PC-3 (cell line): Measurements from ENCODE around the gene GALNT3. TPM values are rescaled to one million over a fixed set of nuclear protein-coding genes. Genes with fewer than 3 reads are reported as not detected.

Experiments
- ATAC-seq: fragments of 200-7000 bp; cut with Tn5 transposase; 2 replicates; pipeline ENCODE4 v1.9.1; 2020; ENCODE audit warnings: mild to moderate bottlenecking, moderate library complexity
- BruUV-seq: library from RNA; stranded (reverse); fragments of 400-500 nt; replicated peaks from 2 replicates; lab custom pipeline; 2021; lab: Mats Ljungman, UMichigan
- CTCF ChIA-PET: fragments of 300-600 bp; sonication (Branson Sonifier 250); formaldehyde crosslinking; loops from one replicate; lab custom pipeline; 2022; ENCODE audit warnings: antibody characterized with exemption; lab: Charles Lee
- POLR2A ChIA-PET: fragments of 300-600 bp; sonication (Branson Sonifier 250); formaldehyde crosslinking; loops from one replicate; lab custom pipeline; 2022; ENCODE audit warnings: antibody characterized with exemption; ENCODE audit not compliant: unreplicated experiment; lab: Charles Lee
- DNase-seq: peaks from one replicate; pipeline ENCODE4 v3.0.0-alpha.2; 2015
- H2AFZ ChIP-seq: fragments of 300-600 bp; sonication (generic); 2 replicates; pipeline ENCODE4 v1.6.0; 2016; ENCODE audit warnings: antibody characterized with exemption, low read length
- H3F3A ChIP-seq: fragments of 300-600 bp; sonication (generic); one replicate; pipeline ENCODE4 v1.6.0; 2017; ENCODE audit warnings: antibody characterized with exemption, low read length, control low read depth, mild to moderate bottlenecking; ENCODE audit not compliant: unreplicated experiment
- H3K27ac ChIP-seq: fragments of 300-600 bp; sonication (generic); 2 replicates; pipeline ENCODE4 v1.5.1; 2016; ENCODE audit warnings: mild to moderate bottlenecking, low read length
- H3K27me3 ChIP-seq: fragments of 300-600 bp; sonication (generic); 2 replicates; pipeline ENCODE4 v1.6.1; 2016; ENCODE audit warnings: low read length, mixed read lengths
- H3K36me3 ChIP-seq: fragments of 300-600 bp; sonication (generic); 2 replicates; pipeline ENCODE4 v1.6.1; 2016; ENCODE audit warnings: low read depth, mixed run types, low read length, mixed read lengths
- H3K4me1 ChIP-seq: fragments of 300-600 bp; sonication (generic); 2 replicates; pipeline ENCODE4 v1.5.1; 2016; ENCODE audit warnings: low read length; ENCODE audit not compliant: insufficient read depth
- H3K4me2 ChIP-seq: fragments of 300-600 bp; sonication (generic); 2 replicates; pipeline ENCODE4 v1.6.0; 2016; ENCODE audit warnings: low read length
- H3K4me3 ChIP-seq: fragments of 300-600 bp; sonication (generic); 2 replicates; pipeline ENCODE4 v1.5.1; 2016; ENCODE audit warnings: mild to moderate bottlenecking, low read length, mixed read lengths
- H3K79me2 ChIP-seq: fragments of 300-600 bp; sonication (generic); 2 replicates; pipeline ENCODE4 v1.6.1; 2017; ENCODE audit warnings: low read length, mixed read lengths
- H3K9ac ChIP-seq: fragments of 300-600 bp; sonication (generic); 2 replicates; pipeline ENCODE4 v1.6.0; 2016; ENCODE audit warnings: mild to moderate bottlenecking, low read length
- H3K9me2 ChIP-seq: fragments of 300-600 bp; sonication (generic); replicated peaks from 2 replicates; pipeline ENCODE4 v1.6.1; 2016; ENCODE audit warnings: mixed run types, low read length, mixed read lengths
- H3K9me3 ChIP-seq: fragments of 300-600 bp; sonication (generic); 2 replicates; pipeline ENCODE4 v1.6.1; 2016; ENCODE audit warnings: low read length, mixed read lengths
- H4K20me1 ChIP-seq: fragments of 300-600 bp; sonication (generic); 2 replicates; pipeline ENCODE4 v1.6.1; 2016; ENCODE audit warnings: low read length, mixed read lengths
- CTCF ChIP-seq: fragments of 300-600 bp; sonication (generic); conservative IDR thresholded peaks from 2 replicates; pipeline ENCODE4 v1.5.1; 2017; ENCODE audit warnings: antibody characterized with exemption, low read depth, mild to moderate bottlenecking, low read length
- EZH2 ChIP-seq: fragments of 300-600 bp; sonication (generic); IDR thresholded peaks from one replicate; pipeline ENCODE4 v1.6.1; 2017; ENCODE audit warnings: antibody characterized with exemption, mild to moderate bottlenecking, low read length; ENCODE audit not compliant: unreplicated experiment
- EZH2phosphoT487 ChIP-seq: fragments of 300-600 bp; sonication (generic); IDR thresholded peaks from 2 replicates; pipeline ENCODE4 v1.6.1; 2018; ENCODE audit warnings: mild to moderate bottlenecking, antibody characterized with exemption, low read length, borderline replicate concordance
- intact Hi-C: fragments of 100-400 bp; cut with micrococcal nuclease; formaldehyde crosslinking; loops from 2 replicates; pipeline ENCODE4 v1.9.0; 2023
- total RNA-seq: library from RNA; depleted of rRNA; stranded (reverse); fragments of >200 nt; gene quantifications from 2 replicates; pipeline ENCODE4 v1.2.3, GENCODE V29; 2014

Gene GALNT3
- total RNA-seq, 1 experiment from 2014 or later = 44.8 TPM

GRCh38 chr2:165796819-165797530, 2.9 kb upstream of the GALNT3 start:
- no peaks in the 10 kb centered on the region for H3K9me3 ChIP-seq
- intact Hi-C loops = no loop called here
- no peaks in the 10 kb centered on the region; the same call in 1 of the 2 replicates for H3K9me2 ChIP-seq
- no peak overlapping the region for H2AFZ ChIP-seq
- no peak overlapping the region for H3K4me2 ChIP-seq
- ATAC-seq = no peak
- TF ChIP-seq CTCF = no peak
- TF ChIP-seq EZH2 = no peak
- TF ChIP-seq EZH2phosphoT487 = no peak
- CTCF ChIA-PET = no interaction called here
- H3K4me1 ChIP-seq = peaks cover 22% of the 10 kb centered on the region
- peaks cover 19% of the 10 kb centered on the region for H3K79me2 ChIP-seq
- H3K27me3 ChIP-seq = no peaks in the 10 kb centered on the region
- POLR2A ChIA-PET = no interaction called here
- no peaks in the 10 kb centered on the region for H4K20me1 ChIP-seq
- no peaks in the 10 kb centered on the region for H3F3A ChIP-seq
- no TSS peak for BruUV-seq
- no peaks in the 10 kb centered on the region for H3K36me3 ChIP-seq
- H3K4me3 ChIP-seq = no peak overlapping the region
- H3K27ac ChIP-seq = no peak overlapping the region
- no peak for DNase-seq
- H3K9ac ChIP-seq = no peak overlapping the region

GRCh38 chr2:165796129-165796528, 2.1 kb upstream of the GALNT3 start:
- ChIA-PET CTCF (no interaction called here), POLR2A (no interaction called here)
- DNase-seq (no peak), ATAC-seq (no peak)
- Histone ChIP-seq H2AFZ (no peak overlapping the region), H3K4me1 (peaks cover 30% of the 10 kb centered on the region), H3K36me3 (no peaks in the 10 kb centered on the region), H4K20me1 (peaks cover 7% of the 10 kb centered on the region; the same call in 1 of the 2 replicates), H3K9ac (no peak overlapping the region), H3K9me2 (no peaks in the 10 kb centered on the region), H3K27me3 (no peaks in the 10 kb centered on the region), H3F3A (no peaks in the 10 kb centered on the region), H3K9me3 (no peaks in the 10 kb centered on the region), H3K4me2 (peak overlapping the region; percentile 91; the same call in 1 of the 2 replicates), H3K4me3 (no peak overlapping the region), H3K27ac (no peak overlapping the region), H3K79me2 (peaks cover 27% of the 10 kb centered on the region)
- BruUV-seq = no TSS peak
- no peak for TF ChIP-seq CTCF
- intact Hi-C loops = no loop called here

GRCh38 chr2:165795011-165795410, 964 bp upstream of the GALNT3 start:
- Histone ChIP-seq H3K36me3 (no peaks in the 10 kb centered on the region), H3K9me2 (no peaks in the 10 kb centered on the region), H3K4me3 (peak overlapping the region; percentile 81), H3K4me1 (peaks cover 42% of the 10 kb centered on the region), H3K27me3 (no peaks in the 10 kb centered on the region), H3K79me2 (peaks cover 38% of the 10 kb centered on the region), H4K20me1 (peaks cover 10% of the 10 kb centered on the region; the same call in 1 of the 2 replicates), H3K9ac (peak overlapping the region; percentile 86), H3K9me3 (no peaks in the 10 kb centered on the region), H3K27ac (peak overlapping the region; percentile 80), H3F3A (no peaks in the 10 kb centered on the region), H2AFZ (peak overlapping the region; percentile 89), H3K4me2 (peak overlapping the region; percentile 91)
- ChIA-PET POLR2A (interaction anchor here (0.6 to 2.6 kb wide), 3 partner anchors 17 to 243 kb away, joined by 3 to 11 read pairs (median 7); no protein-coding TSS in a partner anchor), CTCF (interaction anchor here (1.7 kb wide), 1 partner anchor 79 kb away, joined by 24 read pairs; no protein-coding TSS in a partner anchor)
- intact Hi-C loops = no loop called here
- no TSS peak for BruUV-seq
- TF ChIP-seq EZH2 (no peak), EZH2phosphoT487 (no peak), CTCF (no peak)
- no peak for ATAC-seq
- DNase-seq = peak; percentile 87
